HepG2 (cell line): Measurements from ENCODE around the gene FASTK. TPM values are rescaled to one million over a fixed set of nuclear protein-coding genes. Genes with fewer than 3 reads are reported as not detected.
A peak's percentile ranks its signal among the peaks of the same experiment; 100 is the strongest.

Experiments
- AGO1 ChIP-seq: fragments of 200-400 bp; formaldehyde crosslinking; IDR thresholded peaks from 2 replicates; pipeline ENCODE4 v1.6.1; 2017; ENCODE audit warnings: mild to moderate bottlenecking, low read depth, low read length, moderate library complexity; ENCODE audit not compliant: poor library complexity, severe bottlenecking
- ARID2 ChIP-seq: sonication (generic); formaldehyde crosslinking; IDR thresholded peaks from 2 replicates; pipeline ENCODE4 v1.8.1; 2022; ENCODE audit warnings: mild to moderate bottlenecking, missing genetic modification reagents, borderline replicate concordance
- ARID5B ChIP-seq: IDR thresholded peaks from 2 replicates; pipeline ENCODE4 v1.4.0; 2020; ENCODE audit warnings: mild to moderate bottlenecking, missing genetic modification reagents
- DMAP1 ChIP-seq: IDR thresholded peaks from 2 replicates; pipeline ENCODE4 v1.6.1; 2016
- ERF ChIP-seq: IDR thresholded peaks from 2 replicates; pipeline ENCODE4 v1.6.1; 2018; ENCODE audit warnings: missing biosample characterization, missing genetic modification reagents
- HOXA5 ChIP-seq: sonication (generic); formaldehyde crosslinking; IDR thresholded peaks from 2 replicates; pipeline ENCODE4 v1.4.0; 2020; ENCODE audit warnings: missing genetic modification reagents
- ISL2 ChIP-seq: sonication (generic); formaldehyde crosslinking; IDR thresholded peaks from 2 replicates; pipeline ENCODE4 v1.5.0; 2020; ENCODE audit warnings: missing genetic modification reagents
- JDP2 ChIP-seq: sonication (generic); formaldehyde crosslinking; IDR thresholded peaks from 2 replicates; pipeline ENCODE4 v1.8.1; 2022; ENCODE audit warnings: missing genetic modification reagents, borderline replicate concordance
- MXI1 ChIP-seq: IDR thresholded peaks from 3 replicates; pipeline ENCODE4 v1.6.1; 2012; ENCODE audit warnings: low read depth, low read length, inconsistent platforms, borderline replicate concordance
- MZF1 ChIP-seq: sonication (generic); formaldehyde crosslinking; IDR thresholded peaks from 2 replicates; pipeline ENCODE4 v1.8.1; 2023; ENCODE audit warnings: mild to moderate bottlenecking, missing genetic modification reagents, borderline replicate concordance
- PCBP2 ChIP-seq: fragments of 200-400 bp; formaldehyde crosslinking; optimal IDR thresholded peaks from 2 replicates; pipeline ENCODE3; 2018; ENCODE audit warnings: low read length, low read depth; ENCODE audit not compliant: poor library complexity, severe bottlenecking
- POLR2A ChIP-seq, 2 experiments: IDR thresholded peaks; 2 replicates each; pipeline ENCODE4 v1.6.1; 2011; ENCODE audit warnings: low read depth in 2 of 2, low read length in 2 of 2, mild to moderate bottlenecking in 1 of 2, moderate library complexity in 1 of 2; ENCODE audit not compliant: insufficient read depth in 1 of 2
- SAFB2 ChIP-seq: sonication (generic); formaldehyde crosslinking; IDR thresholded peaks from 2 replicates; pipeline ENCODE4 v1.5.1; 2020; ENCODE audit warnings: missing genetic modification reagents, low read depth, mild to moderate bottlenecking, borderline replicate concordance
- TMF1 ChIP-seq: sonication (generic); formaldehyde crosslinking; IDR thresholded peaks from 2 replicates; pipeline ENCODE4 v1.8.1; 2022; ENCODE audit warnings: low read depth, missing genetic modification reagents
- ZKSCAN8 ChIP-seq: IDR thresholded peaks from 2 replicates; pipeline ENCODE4 v1.6.1; 2016; ENCODE audit warnings: borderline replicate concordance, missing genetic modification reagents, missing compliant biosample characterization
- ZNF205 ChIP-seq: IDR thresholded peaks from 2 replicates; pipeline ENCODE4 v1.6.1; 2018; ENCODE audit warnings: missing biosample characterization, missing genetic modification reagents
- ZNF484 ChIP-seq: sonication (generic); formaldehyde crosslinking; IDR thresholded peaks from 2 replicates; pipeline ENCODE4 v1.5.1; 2020; ENCODE audit warnings: mild to moderate bottlenecking, low read depth, missing genetic modification reagents, borderline replicate concordance
- ZNF839 ChIP-seq: sonication (generic); formaldehyde crosslinking; IDR thresholded peaks from 2 replicates; pipeline ENCODE4 v1.4.0; 2020; ENCODE audit warnings: missing genetic modification reagents, mild to moderate bottlenecking, borderline replicate concordance
- ZSCAN31 ChIP-seq: sonication (generic); formaldehyde crosslinking; IDR thresholded peaks from 2 replicates; pipeline ENCODE4 v1.5.0; 2020; ENCODE audit warnings: low read depth, mild to moderate bottlenecking, missing genetic modification reagents
- polyA plus RNA-seq, 8 experiments: library from polyadenylated mRNA; depleted of rRNA in 3 of 8; stranded (reverse) in 7 of 8; unstranded in 1 of 8; fragments of >200 nt; fragmentation: Illumina TruSeq in 4 of 8; extraction: Trizol in 4 of 8; gene quantifications; 2 replicates each; pipeline versions ENCODE4 v1.2.1 to v1.2.3, GENCODE V29; 2011 to 2016; ENCODE audit warnings: low read depth in 4 of 8, missing spikeins in 1 of 8, mixed read lengths in 1 of 8; ENCODE audit not compliant: insufficient read depth in 1 of 8
- total RNA-seq, 5 experiments: library from RNA; depleted of rRNA; stranded (reverse); fragments of >200 nt; fragmentation: Illumina TruSeq; extraction: Trizol; gene quantifications; 2 replicates each; pipeline ENCODE4 v1.2.3, GENCODE V29; 2016; ENCODE audit warnings: low read depth in 1 of 5
- TF ChIP-seq, protein P1 (sequence below): sonication (generic); formaldehyde crosslinking; IDR thresholded peaks from 2 replicates; pipeline ENCODE4 v1.9.0; 2022; ENCODE audit warnings: missing genetic modification reagents, mild to moderate bottlenecking, borderline replicate concordance
- TF ChIP-seq, protein P2 (sequence below): sonication (generic); formaldehyde crosslinking; IDR thresholded peaks from 2 replicates; pipeline ENCODE4 v1.5.1; 2020; ENCODE audit warnings: missing genetic modification reagents, mild to moderate bottlenecking, borderline replicate concordance

The FASTK gene
- total and polyA plus RNA-seq, 2 of the 13 experiments (the other 11 are each of a cell fraction or from before 2014, with no cell fraction given), result 52.9 to 55.7 TPM

GRCh38 chr7:151085691-151086620, 5.3 kb upstream of the FASTK start, which contains the start of gene AGAP3 (continued):
- peak; percentile 74; the same call in 1 of the 2 replicates for TF ChIP-seq ZSCAN31 (CRISPR knock-in tag)
- TF ChIP-seq JDP2, result no peak
- no peak for TF ChIP-seq MZF1 (CRISPR knock-in tag)
- TF ChIP-seq DMAP1 (CRISPR knock-in tag), result peak; percentile 70; the same call in 1 of the 2 replicates
- no peak for TF ChIP-seq ZNF205 (CRISPR knock-in tag)
- 0 out of 2 replicates have a peak, but pooled peaks have one; percentile 42 for TF ChIP-seq TMF1 (CRISPR knock-in tag)
- TF ChIP-seq ZKSCAN8 (CRISPR knock-in tag), result no peak
- 0 out of 2 replicates have a peak, but pooled peaks have one; percentile 53 for TF ChIP-seq HOXA5 (CRISPR knock-in tag)
- TF ChIP-seq POLR2A (IDR thresholded peaks at IDR 0.05; ENCODE audit: insufficient read depth in 1 of 2, low read depth in 2 of 2, low read length in 2 of 2), result peak in 1 of 2 experiments; percentile 58; a peak in 2 of 4 replicates
- peak; percentile 72; the same call in 1 of the 2 replicates for TF ChIP-seq ERF (CRISPR knock-in tag)
- TF ChIP-seq, protein P1, sequence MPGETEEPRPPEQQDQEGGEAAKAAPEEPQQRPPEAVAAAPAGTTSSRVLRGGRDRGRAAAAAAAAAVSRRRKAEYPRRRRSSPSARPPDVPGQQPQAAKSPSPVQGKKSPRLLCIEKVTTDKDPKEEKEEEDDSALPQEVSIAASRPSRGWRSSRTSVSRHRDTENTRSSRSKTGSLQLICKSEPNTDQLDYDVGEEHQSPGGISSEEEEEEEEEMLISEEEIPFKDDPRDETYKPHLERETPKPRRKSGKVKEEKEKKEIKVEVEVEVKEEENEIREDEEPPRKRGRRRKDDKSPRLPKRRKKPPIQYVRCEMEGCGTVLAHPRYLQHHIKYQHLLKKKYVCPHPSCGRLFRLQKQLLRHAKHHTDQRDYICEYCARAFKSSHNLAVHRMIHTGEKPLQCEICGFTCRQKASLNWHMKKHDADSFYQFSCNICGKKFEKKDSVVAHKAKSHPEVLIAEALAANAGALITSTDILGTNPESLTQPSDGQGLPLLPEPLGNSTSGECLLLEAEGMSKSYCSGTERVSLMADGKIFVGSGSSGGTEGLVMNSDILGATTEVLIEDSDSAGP (CRISPR knock-in tag), result peak; percentile 73; the same call in 1 of the 2 replicates
- TF ChIP-seq, protein P2, sequence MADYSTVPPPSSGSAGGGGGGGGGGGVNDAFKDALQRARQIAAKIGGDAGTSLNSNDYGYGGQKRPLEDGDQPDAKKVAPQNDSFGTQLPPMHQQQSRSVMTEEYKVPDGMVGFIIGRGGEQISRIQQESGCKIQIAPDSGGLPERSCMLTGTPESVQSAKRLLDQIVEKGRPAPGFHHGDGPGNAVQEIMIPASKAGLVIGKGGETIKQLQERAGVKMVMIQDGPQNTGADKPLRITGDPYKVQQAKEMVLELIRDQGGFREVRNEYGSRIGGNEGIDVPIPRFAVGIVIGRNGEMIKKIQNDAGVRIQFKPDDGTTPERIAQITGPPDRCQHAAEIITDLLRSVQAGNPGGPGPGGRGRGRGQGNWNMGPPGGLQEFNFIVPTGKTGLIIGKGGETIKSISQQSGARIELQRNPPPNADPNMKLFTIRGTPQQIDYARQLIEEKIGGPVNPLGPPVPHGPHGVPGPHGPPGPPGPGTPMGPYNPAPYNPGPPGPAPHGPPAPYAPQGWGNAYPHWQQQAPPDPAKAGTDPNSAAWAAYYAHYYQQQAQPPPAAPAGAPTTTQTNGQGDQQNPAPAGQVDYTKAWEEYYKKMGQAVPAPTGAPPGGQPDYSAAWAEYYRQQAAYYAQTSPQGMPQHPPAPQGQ (CRISPR knock-in tag), result peak; percentile 58; the same call in 1 of the 2 replicates
- peak; percentile 17; the same call in 1 of the 2 replicates for TF ChIP-seq ARID5B
- TF ChIP-seq ARID2 (CRISPR knock-in tag), result peak; percentile 79; the same call in 1 of the 2 replicates
- peak; percentile 36; the same call in 1 of the 2 replicates for TF ChIP-seq SAFB2
- 0 out of 2 replicates have a peak, but pooled peaks have one; percentile 22 for TF ChIP-seq ISL2 (CRISPR knock-in tag)
- TF ChIP-seq MXI1, result peak; percentile 59; the same call in 1 of the 3 replicates
- 0 out of 2 replicates have a peak, but pooled peaks have one; percentile 50 for TF ChIP-seq ZNF839 (CRISPR knock-in tag)
- TF ChIP-seq PCBP2, result no peak
- TF ChIP-seq AGO1, result peak; percentile 68
- TF ChIP-seq ZNF484 (CRISPR knock-in tag), result no peak
